Kidney (tissue), 14 donors: Measurements from ENCODE around the gene MUS81. TPM values are rescaled to one million over a fixed set of nuclear protein-coding genes. Genes with fewer than 3 reads are reported as not detected.

Experiments used
- DNase-seq, 5 donors: peaks; one replicate each; pipeline ENCODE4 v3.0.0-alpha.2; 2013 to 2020
- FAIRE-seq: peaks from 2 replicates; lab custom pipeline; 2012; peaks lifted over from hg19 to GRCh38; lab: Jason Lieb, UNC
- H3K27ac ChIP-seq, 2 donors: one replicate each; pipeline ENCODE4 v1.7.0; 2013; ENCODE audit warnings: low read depth in 2 of 2, low read length in 2 of 2, inconsistent platforms in 1 of 2
- H3K27me3 ChIP-seq: one replicate; pipeline ENCODE4 v1.7.1; 2013; ENCODE audit warnings: low read length, inconsistent platforms; ENCODE audit not compliant: control insufficient read depth, insufficient read depth
- H3K36me3 ChIP-seq, 3 donors: one replicate each; pipeline versions ENCODE4 v1.7.0 to v1.7.1; 2013; ENCODE audit warnings: low read length in 3 of 3, control low read depth in 1 of 3, inconsistent platforms in 1 of 3; ENCODE audit not compliant: insufficient read depth in 3 of 3, control insufficient read depth in 2 of 3
- H3K4me1 ChIP-seq, 3 donors: one replicate each; pipeline versions ENCODE4 v1.7.0 to v1.7.1; 2013; ENCODE audit warnings: low read length in 3 of 3, inconsistent platforms in 1 of 3, low read depth in 1 of 3; ENCODE audit not compliant: control insufficient read depth in 2 of 3, insufficient read depth in 2 of 3
- H3K4me3 ChIP-seq, 3 donors: one replicate each; pipeline versions ENCODE4 v1.7.0 to v1.8.1; 2013; ENCODE audit warnings: low read length in 3 of 3, control low read depth in 1 of 3, inconsistent platforms in 1 of 3
- H3K9ac ChIP-seq, 3 donors: one replicate each; pipeline versions ENCODE4 v1.7.0 to v1.7.1; 2013; ENCODE audit warnings: low read length in 3 of 3, control low read depth in 1 of 3, inconsistent platforms in 1 of 3
- H3K9me3 ChIP-seq, 3 donors: one replicate each; pipeline versions ENCODE4 v1.7.0 to v1.7.1; 2013; ENCODE audit warnings: low read length in 3 of 3, control low read depth in 1 of 3, inconsistent platforms in 1 of 3; ENCODE audit not compliant: control insufficient read depth in 2 of 3, insufficient read depth in 1 of 3
- CTCF ChIP-seq: IDR thresholded peaks from 3 replicates; pipeline ENCODE4 v1.5.1; 2012; ENCODE audit warnings: mild to moderate bottlenecking, moderate library complexity, borderline replicate concordance; ENCODE audit not compliant: insufficient read depth; ENCODE audit errors: extremely low read depth
- intact Hi-C: fragments of 100-400 bp; cut with DNase I; formaldehyde crosslinking; loops from one replicate; pipeline ENCODE4 v1.11.1; 2022
- polyA plus RNA-seq: library from polyadenylated mRNA; stranded (reverse); fragments of 350-450 nt; fragmentation: Illumina TruSeq; extraction: RNeasy Lipid Tissue Mini Kit (QIAGEN cat#74804); gene quantifications from one replicate; pipeline ENCODE4 v1.2.3, GENCODE V29; 2014; ENCODE audit warnings: low read depth, low replicate concordance; ENCODE audit not compliant: insufficient read depth
- total RNA-seq: library from RNA; stranded (reverse); fragmentation: NEBNext Ultra II Directional; extraction: Animal tissue kit (Norgen Biotek cat#: 25700); gene quantifications from one replicate; pipeline ENCODE4 v1.2.1, GENCODE V29; 2021
- donor health status: control.
- donor health status: control.
- donor health status: control.
- donor health status: control.
- donor health status: control.
- donor health status: DM: yes; HTN: yes; CAD: no.
- donor health status: Normal renal cell carcinoma (clear cell type).

MUS81 gene
- total and polyA plus RNA-seq, 2 donors from 2014 or later = 31.2 to 54.9 TPM

- no peak for TF ChIP-seq CTCF
- DNase-seq = peak in 2 of 5 donors; percentile 42 to 64
- intact Hi-C loops = loop anchor here (10.0 kb wide), 1 partner anchor 102 kb away; no protein-coding TSS in a partner anchor
Observed at GRCh38 chr11:65882120-65883057, 22.2 kb downstream of the MUS81 start.

GRCh38 chr11:65883058-65883761, 23.0 kb downstream of the MUS81 start:
- H3K36me3 ChIP-seq = peaks cover 4 to 12% (median 5%) of the 10 kb centered on the region in 3 donors
- no peak for TF ChIP-seq CTCF
- H3K27me3 ChIP-seq = no peaks in the 10 kb centered on the region
- peaks cover 0 to 10% (median 8%) of the 10 kb centered on the region in 3 donors for H3K4me1 ChIP-seq
- H3K9me3 ChIP-seq = no peaks in the 10 kb centered on the region
- H3K9ac ChIP-seq = no peak overlapping the region
- no peak for FAIRE-seq
- peak in 2 of 5 donors; percentile 47 to 49 for DNase-seq
- no peak overlapping the region for H3K4me3 ChIP-seq
- H3K27ac ChIP-seq = no peak overlapping the region
- intact Hi-C loops = loop anchor here (10.0 kb wide), 1 partner anchor 102 kb away; no protein-coding TSS in a partner anchor

More at GRCh38 chr11:65882120-65883057, 22.2 kb downstream of the MUS81 start:
- Histone ChIP-seq H3K27ac (no peak overlapping the region), H3K4me1 (peaks cover 0 to 6% (median 5%) of the 10 kb centered on the region in 3 donors), H3K27me3 (no peaks in the 10 kb centered on the region), H3K36me3 (peaks cover 4 to 12% (median 5%) of the 10 kb centered on the region in 3 donors), H3K9ac (no peak overlapping the region), H3K4me3 (no peak overlapping the region), H3K9me3 (no peaks in the 10 kb centered on the region)
- no peak for FAIRE-seq

GRCh38 chr11:65883786-65884715, 23.8 kb downstream of the MUS81 start:
- peaks cover 4 to 12% (median 5%) of the 10 kb centered on the region in 3 donors for H3K36me3 ChIP-seq
- DNase-seq (peak in 2 of 5 donors; percentile 40 to 71), FAIRE-seq (no peak)
- no peaks in the 10 kb centered on the region for H3K9me3 ChIP-seq
- H3K27ac ChIP-seq = no peak overlapping the region
- no peak for TF ChIP-seq CTCF
- no peak overlapping the region for H3K9ac ChIP-seq
- no peaks in the 10 kb centered on the region for H3K27me3 ChIP-seq
- H3K4me3 ChIP-seq = no peak overlapping the region
- H3K4me1 ChIP-seq = peaks cover 0 to 15% (median 8%) of the 10 kb centered on the region in 3 donors
- intact Hi-C loops = loop anchor here (10.0 kb wide), 1 partner anchor 101 kb away; no protein-coding TSS in a partner anchor
